ENCODE measurements around the gene SCG2.

GRCh38 chr2:223632826-223633225 is 30.7 kb upstream of the SCG2 start:
- TF ChIP-seq, protein P1, sequence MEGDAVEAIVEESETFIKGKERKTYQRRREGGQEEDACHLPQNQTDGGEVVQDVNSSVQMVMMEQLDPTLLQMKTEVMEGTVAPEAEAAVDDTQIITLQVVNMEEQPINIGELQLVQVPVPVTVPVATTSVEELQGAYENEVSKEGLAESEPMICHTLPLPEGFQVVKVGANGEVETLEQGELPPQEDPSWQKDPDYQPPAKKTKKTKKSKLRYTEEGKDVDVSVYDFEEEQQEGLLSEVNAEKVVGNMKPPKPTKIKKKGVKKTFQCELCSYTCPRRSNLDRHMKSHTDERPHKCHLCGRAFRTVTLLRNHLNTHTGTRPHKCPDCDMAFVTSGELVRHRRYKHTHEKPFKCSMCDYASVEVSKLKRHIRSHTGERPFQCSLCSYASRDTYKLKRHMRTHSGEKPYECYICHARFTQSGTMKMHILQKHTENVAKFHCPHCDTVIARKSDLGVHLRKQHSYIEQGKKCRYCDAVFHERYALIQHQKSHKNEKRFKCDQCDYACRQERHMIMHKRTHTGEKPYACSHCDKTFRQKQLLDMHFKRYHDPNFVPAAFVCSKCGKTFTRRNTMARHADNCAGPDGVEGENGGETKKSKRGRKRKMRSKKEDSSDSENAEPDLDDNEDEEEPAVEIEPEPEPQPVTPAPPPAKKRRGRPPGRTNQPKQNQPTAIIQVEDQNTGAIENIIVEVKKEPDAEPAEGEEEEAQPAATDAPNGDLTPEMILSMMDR (IDR thresholded peaks at IDR 0.05; ENCODE audit: poor library complexity), result no peak
- TF ChIP-seq EZH2 (IDR thresholded peaks at IDR 0.05; ENCODE audit: borderline replicate concordance) (no peak), EZH2phosphoT487 (IDR thresholded peaks at IDR 0.05; ENCODE audit: low read depth, severe bottlenecking, unreplicated experiment) (no peak)

All from hepatocyte (in vitro differentiated cells).